C4-2B (cell line): ENCODE data around the gene ANKRD6.
A peak's percentile ranks its signal among the peaks of the same experiment; 100 is the strongest.

Experiments used
- H3K27ac ChIP-seq: fragments of 450-650 bp; 2 replicates; pipeline ENCODE4 v1.5.1; 2017
- ZFX ChIP-seq: fragments of 450-650 bp; IDR thresholded peaks from 2 replicates; pipeline ENCODE4 v1.6.1; 2017
- TF ChIP-seq, protein P1 (sequence below): fragments of 450-650 bp; conservative IDR thresholded peaks from 2 replicates; pipeline ENCODE4 v1.5.1; 2017; ENCODE audit warnings: mild to moderate bottlenecking

Gene ANKRD6

DNA sequence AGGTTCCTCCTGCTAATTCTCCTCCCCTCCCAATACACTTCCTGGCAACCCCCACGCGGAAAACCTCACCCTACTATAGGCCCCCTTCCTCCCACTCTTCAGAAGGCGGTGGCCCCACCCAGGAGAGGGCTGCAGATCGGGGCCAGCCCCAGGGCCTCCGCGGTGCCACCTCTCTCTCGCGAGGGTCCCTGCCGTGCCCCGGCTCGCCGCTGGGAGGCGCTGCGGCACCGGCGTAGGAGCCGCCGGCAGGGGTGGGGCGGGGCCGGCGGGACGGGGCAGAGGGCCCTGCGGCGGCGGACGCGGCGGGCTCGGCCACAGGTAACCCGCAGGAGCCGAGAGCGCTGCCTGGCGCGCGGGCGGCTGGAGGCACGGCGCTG lies at the start of gene ANKRD6:
Gene ANKRD6, plus strand, starts transcription at position 278 of the 377 bp plus-strand sequence. CDS start 133,825 bp downstream, outside the sequence.
- H3K27ac ChIP-seq: no peak within 1 kb of the TSS
- TF ChIP-seq, protein P1, sequence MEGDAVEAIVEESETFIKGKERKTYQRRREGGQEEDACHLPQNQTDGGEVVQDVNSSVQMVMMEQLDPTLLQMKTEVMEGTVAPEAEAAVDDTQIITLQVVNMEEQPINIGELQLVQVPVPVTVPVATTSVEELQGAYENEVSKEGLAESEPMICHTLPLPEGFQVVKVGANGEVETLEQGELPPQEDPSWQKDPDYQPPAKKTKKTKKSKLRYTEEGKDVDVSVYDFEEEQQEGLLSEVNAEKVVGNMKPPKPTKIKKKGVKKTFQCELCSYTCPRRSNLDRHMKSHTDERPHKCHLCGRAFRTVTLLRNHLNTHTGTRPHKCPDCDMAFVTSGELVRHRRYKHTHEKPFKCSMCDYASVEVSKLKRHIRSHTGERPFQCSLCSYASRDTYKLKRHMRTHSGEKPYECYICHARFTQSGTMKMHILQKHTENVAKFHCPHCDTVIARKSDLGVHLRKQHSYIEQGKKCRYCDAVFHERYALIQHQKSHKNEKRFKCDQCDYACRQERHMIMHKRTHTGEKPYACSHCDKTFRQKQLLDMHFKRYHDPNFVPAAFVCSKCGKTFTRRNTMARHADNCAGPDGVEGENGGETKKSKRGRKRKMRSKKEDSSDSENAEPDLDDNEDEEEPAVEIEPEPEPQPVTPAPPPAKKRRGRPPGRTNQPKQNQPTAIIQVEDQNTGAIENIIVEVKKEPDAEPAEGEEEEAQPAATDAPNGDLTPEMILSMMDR: peak; percentile 73
- TF ChIP-seq ZFX: no peak

DNA sequence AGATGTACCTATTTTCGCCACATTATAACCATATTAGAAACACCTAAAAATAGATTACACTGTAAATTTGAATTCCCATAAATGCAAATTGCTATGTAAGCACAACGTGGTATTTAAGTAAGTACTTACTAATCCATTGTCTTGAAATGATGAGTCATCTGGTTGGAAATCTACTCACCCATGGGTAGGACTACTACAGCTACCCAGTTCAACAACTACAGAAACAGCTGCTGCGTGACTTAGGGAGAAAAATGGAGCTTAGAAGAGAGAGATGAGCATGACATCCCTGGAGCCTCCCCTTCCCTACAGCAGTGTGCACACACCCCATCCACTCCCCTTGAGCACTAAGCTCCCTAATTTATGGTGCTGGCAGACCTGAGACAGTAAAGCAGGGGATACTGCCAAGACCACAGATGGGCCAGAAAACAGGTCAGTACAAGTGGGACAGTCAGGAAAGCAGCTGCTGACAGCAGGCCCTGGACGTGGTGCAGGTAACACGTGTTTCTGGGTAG lies 47.7 kb upstream of the ANKRD6 start:
- no peak overlapping the region for H3K27ac ChIP-seq
- TF ChIP-seq ZFX: no peak
- TF ChIP-seq, protein P1: no peak

DNA sequence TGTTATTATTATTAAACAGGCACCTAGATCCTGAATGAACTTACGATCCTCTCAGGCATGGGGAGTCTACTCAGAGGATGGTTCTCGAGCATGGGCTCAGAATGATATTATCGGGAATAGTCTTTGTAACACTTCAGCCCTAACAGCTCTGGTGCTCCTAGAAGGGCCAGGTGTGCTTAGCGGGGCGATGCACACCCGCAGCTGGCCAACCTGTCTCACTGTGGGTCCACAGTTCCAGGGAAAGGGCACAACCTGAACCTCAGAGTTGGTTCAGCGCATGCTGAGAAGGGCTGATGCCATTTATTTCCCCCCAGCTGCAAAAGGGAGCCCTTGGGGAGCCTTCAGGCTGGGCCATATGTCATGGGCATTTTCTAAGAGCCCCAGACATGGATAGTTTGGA lies 47.1 kb upstream of the ANKRD6 start:
- TF ChIP-seq, protein P1: no peak
- TF ChIP-seq ZFX: no peak
- H3K27ac ChIP-seq: no peak overlapping the region

DNA sequence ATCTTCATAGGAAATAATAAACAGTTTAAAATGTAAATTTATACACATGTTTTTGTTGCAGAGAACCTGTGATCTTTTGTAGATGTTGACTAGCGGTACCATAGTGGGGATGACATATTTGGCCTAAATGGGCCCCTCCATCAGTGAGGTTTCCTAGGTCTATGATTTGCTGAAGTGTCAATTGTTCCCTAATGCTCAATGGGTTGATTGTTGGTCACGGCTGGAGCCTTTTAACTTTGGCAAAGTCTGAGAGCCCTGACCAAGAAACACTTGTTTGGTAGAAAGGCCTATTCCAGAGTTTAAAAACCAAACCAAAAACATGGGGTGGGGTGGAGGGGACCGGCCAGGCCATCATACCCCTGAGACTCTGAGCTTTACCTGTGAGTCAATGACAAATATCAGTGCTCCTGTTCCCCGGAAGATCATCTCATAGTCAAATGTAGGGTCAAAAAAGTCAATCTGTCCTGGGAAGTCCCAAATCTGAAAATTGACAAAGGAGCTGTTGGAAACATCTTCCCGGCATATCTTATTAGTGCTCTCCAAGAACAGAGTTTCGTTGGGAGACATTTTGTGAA lies 45.9 kb upstream of the ANKRD6 start:
- H3K27ac ChIP-seq: no peak overlapping the region
- TF ChIP-seq ZFX: no peak
- TF ChIP-seq, protein P1: no peak

DNA sequence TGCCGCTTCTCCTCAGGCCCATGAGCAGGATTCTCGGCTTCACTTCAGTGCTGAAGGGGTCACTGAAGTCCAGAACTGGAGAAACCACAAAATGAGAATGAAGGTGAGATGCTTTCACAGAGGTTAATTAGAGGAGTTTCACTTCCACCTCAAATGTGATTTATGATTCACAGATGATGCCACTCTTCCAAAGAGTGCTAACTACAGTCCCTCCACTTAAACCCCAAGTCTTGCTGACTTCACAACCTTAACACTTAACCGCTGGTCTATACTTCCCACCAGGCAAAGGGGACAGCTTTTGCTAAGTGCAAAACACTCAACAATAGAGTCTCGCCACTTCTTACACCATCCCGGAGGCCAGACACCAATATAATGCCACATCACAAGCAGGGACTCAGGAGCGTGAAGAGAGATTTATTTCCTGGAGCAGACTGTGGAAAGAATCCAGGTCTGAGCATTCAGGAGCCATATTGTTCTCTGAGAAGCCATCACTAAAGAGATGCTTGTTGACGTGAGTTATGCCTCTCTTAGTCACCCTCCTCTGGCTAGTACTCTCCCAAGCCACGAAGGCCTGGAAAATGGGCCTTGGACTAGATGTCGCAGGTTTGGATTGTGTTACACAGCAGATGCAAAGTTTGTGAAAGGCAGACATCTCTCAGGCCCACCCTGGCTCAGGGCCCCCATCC lies 45.3 kb upstream of the ANKRD6 start:
- no peak overlapping the region for H3K27ac ChIP-seq
- TF ChIP-seq, protein P1: no peak
- no peak for TF ChIP-seq ZFX

DNA sequence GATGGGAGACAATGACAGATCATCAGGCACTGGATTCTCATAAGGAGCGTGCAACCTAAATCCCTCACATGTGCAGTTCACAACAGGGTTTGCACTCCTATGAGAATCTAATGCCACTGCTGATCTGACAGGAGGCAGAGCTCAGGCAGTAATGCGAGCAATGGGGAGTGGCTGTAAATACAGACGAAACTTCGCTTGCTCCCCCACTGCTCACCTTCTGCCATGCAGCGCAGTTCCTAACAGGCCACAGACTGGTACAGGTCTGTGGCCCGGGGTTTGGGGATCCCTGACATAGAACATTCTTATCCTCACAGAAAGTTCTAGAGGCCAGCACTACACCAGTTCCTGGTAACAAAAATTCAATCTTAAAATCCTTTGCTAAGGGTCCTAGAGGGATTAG lies 44.1 kb upstream of the ANKRD6 start:
- no peak for TF ChIP-seq ZFX
- TF ChIP-seq, protein P1: no peak
- H3K27ac ChIP-seq: no peak overlapping the region

DNA sequence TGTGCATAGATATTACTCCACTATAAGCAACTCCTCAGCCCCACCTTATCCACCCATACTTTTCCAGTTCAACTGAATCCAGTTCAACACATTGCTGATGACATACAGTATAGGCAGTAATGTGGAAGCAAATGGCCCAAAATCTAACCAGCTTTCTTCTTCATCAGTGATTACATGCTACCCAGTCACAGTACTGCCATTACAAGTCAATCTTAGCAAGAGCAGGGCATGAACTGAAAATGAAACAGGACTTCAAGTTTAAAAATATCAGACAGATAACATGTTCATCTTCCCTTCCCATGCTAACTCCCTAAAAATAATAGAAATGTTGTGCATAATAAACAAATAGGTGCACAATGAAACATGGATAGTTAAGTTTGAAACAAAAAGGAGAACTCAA lies 40.1 kb upstream of the ANKRD6 start:
- no peak for TF ChIP-seq ZFX
- TF ChIP-seq, protein P1: no peak
- no peak overlapping the region for H3K27ac ChIP-seq
